HepG2 (cell line): ENCODE data around the gene VWA7. TPM values are rescaled to one million over a fixed set of nuclear protein-coding genes. Genes with fewer than 3 reads are reported as not detected.

Experiments
- ATAC-seq: fragments of 200-7000 bp; cut with Tn5 transposase; 3 replicates; pipeline ENCODE4 v1.9.1; 2020; ENCODE audit warnings: mild to moderate bottlenecking, moderate library complexity
- BruUV-seq: library from RNA; stranded (reverse); fragments of 400-500 nt; replicated peaks from 2 replicates; lab custom pipeline; 2021; lab: Mats Ljungman, UMichigan
- CTCF ChIA-PET: fragments of 300-600 bp; formaldehyde crosslinking; extraction: SDS; loops from one replicate; lab custom pipeline; 2021; ENCODE audit warnings: low total read pairs, inconsistent platforms, low intra/inter-chr PET ratio; lab: Yijun Ruan, JAX
- POLR2A ChIA-PET: fragments of 350-600 bp; sonication (Branson Sonifier 250); formaldehyde crosslinking; loops from one replicate; lab custom pipeline; 2020; ENCODE audit warnings: antibody characterized with exemption, inconsistent platforms; lab: Yijun Ruan, JAX
- DNase-seq: peaks from one replicate; pipeline ENCODE4 v3.0.0-alpha.2; 2015; ENCODE audit warnings: low spot score
- FAIRE-seq: peaks from 3 replicates; lab custom pipeline; 2011; peaks lifted over from hg19 to GRCh38; lab: Jason Lieb, UNC
- H2AFZ ChIP-seq: one replicate; pipeline ENCODE4 v1.6.1; 2011; ENCODE audit warnings: low read length, inconsistent platforms
- H3K27ac ChIP-seq: fragments of 300-600 bp; 3 replicates; pipeline ENCODE4 v1.8.0; 2011; ENCODE audit warnings: mixed run types, mild to moderate bottlenecking, mixed read lengths, low read length, inconsistent platforms; ENCODE audit not compliant: insufficient read depth; ENCODE audit errors: extremely low read length
- H3K27me3 ChIP-seq, 2 experiments: fragments of 200-600 bp in 1 of 2; 2 replicates in 1 of 2; 3 replicates in 1 of 2; pipeline versions ENCODE4 v1.6.0 to v1.8.0; 2011; ENCODE audit warnings: low read length in 2 of 2, mild to moderate bottlenecking in 2 of 2, moderate library complexity in 2 of 2, inconsistent platforms in 1 of 2; ENCODE audit not compliant: insufficient read depth in 2 of 2, control insufficient read depth in 1 of 2
- H3K36me3 ChIP-seq, 2 experiments: fragments of 200-600 bp in 1 of 2; replicated peaks in 1 of 2; 2 replicates in 1 of 2; 3 replicates in 1 of 2; pipeline versions ENCODE4 v1.5.1 to v1.8.0; 2011; ENCODE audit warnings: low read length in 2 of 2, inconsistent platforms in 1 of 2; ENCODE audit not compliant: insufficient read depth in 2 of 2, control insufficient read depth in 1 of 2
- H3K4me1 ChIP-seq: 2 replicates; pipeline ENCODE4 v1.5.1; 2012; ENCODE audit warnings: low read length, inconsistent platforms; ENCODE audit not compliant: insufficient read depth
- H3K4me2 ChIP-seq: 2 replicates; pipeline ENCODE4 v1.6.0; 2011; ENCODE audit warnings: low read depth, low read length, inconsistent platforms
- H3K4me3 ChIP-seq, 3 experiments: fragments of 200-600 bp in 1 of 3; sonication (generic), shearing (Covaris generic) in 1 of 3; replicated peaks in 1 of 3; 2 replicates each; pipeline ENCODE4 v1.5.1; 2011 to 2016; ENCODE audit warnings: low read length in 3 of 3, inconsistent platforms in 2 of 3, low read depth in 2 of 3, mild to moderate bottlenecking in 2 of 3, control low read depth in 1 of 3, mixed read lengths in 1 of 3; ENCODE audit not compliant: insufficient read depth in 1 of 3
- H3K79me2 ChIP-seq: one replicate; pipeline ENCODE4 v1.6.1; 2011; ENCODE audit warnings: low read length, inconsistent platforms; ENCODE audit not compliant: insufficient read depth
- H3K9ac ChIP-seq: 2 replicates; pipeline ENCODE4 v1.6.0; 2011; ENCODE audit warnings: mild to moderate bottlenecking, low read depth, low read length, inconsistent platforms; ENCODE audit not compliant: insufficient read depth
- H3K9me3 ChIP-seq: 2 replicates; pipeline ENCODE4 v1.5.1; 2012; ENCODE audit warnings: mild to moderate bottlenecking, low read length
- H4K20me1 ChIP-seq: 2 replicates; pipeline ENCODE4 v1.6.0; 2011; ENCODE audit warnings: inconsistent platforms, mild to moderate bottlenecking, low read length, moderate library complexity; ENCODE audit not compliant: insufficient read depth
- NR1H2 ChIP-seq: sonication (generic); formaldehyde crosslinking; IDR thresholded peaks from 2 replicates; pipeline ENCODE4 v1.8.1; 2022; ENCODE audit warnings: low read depth, missing genetic modification reagents, borderline replicate concordance
- RAD21 ChIP-seq: fragments of 450-650 bp; formaldehyde crosslinking; IDR thresholded peaks from 2 replicates; pipeline ENCODE4 v1.5.0; 2020; ENCODE audit warnings: mild to moderate bottlenecking
- ZC3H4 ChIP-seq: sonication (generic); formaldehyde crosslinking; IDR thresholded peaks from 2 replicates; pipeline ENCODE4 v1.4.0; 2020; ENCODE audit warnings: missing genetic modification reagents, borderline replicate concordance
- ZNF232 ChIP-seq: sonication (generic); formaldehyde crosslinking; IDR thresholded peaks from 2 replicates; pipeline ENCODE4 v1.4.0; 2020; ENCODE audit warnings: missing genetic modification reagents, borderline replicate concordance
- ZNF343 ChIP-seq: sonication (generic); formaldehyde crosslinking; IDR thresholded peaks from 2 replicates; pipeline ENCODE4 v1.4.0; 2020; ENCODE audit warnings: mild to moderate bottlenecking, missing genetic modification reagents
- ZNF451 ChIP-seq: sonication (generic); formaldehyde crosslinking; IDR thresholded peaks from 2 replicates; pipeline ENCODE4 v1.5.0; 2020; ENCODE audit warnings: mild to moderate bottlenecking, missing genetic modification reagents
- ZNF766 ChIP-seq: sonication (generic); formaldehyde crosslinking; IDR thresholded peaks from 2 replicates; pipeline ENCODE4 v1.5.0; 2020; ENCODE audit warnings: missing genetic modification reagents, borderline replicate concordance
- WGBS: methylation state at CpG from one replicate; pipeline ENCODE4 v1.1.6; 2017; ENCODE audit warnings: low lambda C conversion rate; 5-methylcytosine and 5-hydroxymethylcytosine counted together
- in situ Hi-C: cut with HindIII; loops from 2 replicates; pipeline ENCODE4 v1.10.0; 2017; ENCODE audit warnings: low pct_unique_long_range_greater_than_20kb; ENCODE audit not compliant: extremely low pct_ligation_motif_present
- intact Hi-C: fragments of 100-400 bp; cut with micrococcal nuclease; formaldehyde crosslinking; loops from one replicate; pipeline ENCODE4 v1.10.0; 2022; ENCODE audit not compliant: unreplicated experiment
- polyA plus RNA-seq, 8 experiments: library from polyadenylated mRNA; depleted of rRNA in 3 of 8; stranded (reverse) in 7 of 8; unstranded in 1 of 8; fragments of >200 nt; fragmentation: Illumina TruSeq in 4 of 8; extraction: Trizol in 4 of 8; gene quantifications; 2 replicates each; pipeline versions ENCODE4 v1.2.1 to v1.2.3, GENCODE V29; 2011 to 2016; ENCODE audit warnings: low read depth in 4 of 8, missing spikeins in 1 of 8, mixed read lengths in 1 of 8; ENCODE audit not compliant: insufficient read depth in 1 of 8
- total RNA-seq, 5 experiments: library from RNA; depleted of rRNA; stranded (reverse); fragments of >200 nt; fragmentation: Illumina TruSeq; extraction: Trizol; gene quantifications; 2 replicates each; pipeline ENCODE4 v1.2.3, GENCODE V29; 2016; ENCODE audit warnings: low read depth in 1 of 5
- TF ChIP-seq, protein P1 (sequence below): sonication (generic); formaldehyde crosslinking; IDR thresholded peaks from 2 replicates; pipeline ENCODE4 v1.8.0; 2022; ENCODE audit warnings: low read depth, missing genetic modification reagents
- TF ChIP-seq, protein P2 (sequence below): sonication (generic); formaldehyde crosslinking; IDR thresholded peaks from 2 replicates; pipeline ENCODE4 v1.8.0; 2022; ENCODE audit warnings: missing genetic modification reagents, mild to moderate bottlenecking, moderate library complexity, borderline replicate concordance
- TF ChIP-seq, protein P3 (sequence below): sonication (generic); formaldehyde crosslinking; IDR thresholded peaks from 2 replicates; pipeline ENCODE4 v1.5.1; 2020; ENCODE audit warnings: missing genetic modification reagents, mild to moderate bottlenecking, borderline replicate concordance
- TF ChIP-seq, protein P4 (sequence below): IDR thresholded peaks from 2 replicates; pipeline ENCODE4 v1.4.0; 2020; ENCODE audit warnings: mild to moderate bottlenecking, missing genetic modification reagents

VWA7 gene
- total and polyA plus RNA-seq, 2 of the 13 experiments (the other 11 are each of a cell fraction or from before 2014, with no cell fraction given) = 0.86 to 3.3 TPM

DNA sequence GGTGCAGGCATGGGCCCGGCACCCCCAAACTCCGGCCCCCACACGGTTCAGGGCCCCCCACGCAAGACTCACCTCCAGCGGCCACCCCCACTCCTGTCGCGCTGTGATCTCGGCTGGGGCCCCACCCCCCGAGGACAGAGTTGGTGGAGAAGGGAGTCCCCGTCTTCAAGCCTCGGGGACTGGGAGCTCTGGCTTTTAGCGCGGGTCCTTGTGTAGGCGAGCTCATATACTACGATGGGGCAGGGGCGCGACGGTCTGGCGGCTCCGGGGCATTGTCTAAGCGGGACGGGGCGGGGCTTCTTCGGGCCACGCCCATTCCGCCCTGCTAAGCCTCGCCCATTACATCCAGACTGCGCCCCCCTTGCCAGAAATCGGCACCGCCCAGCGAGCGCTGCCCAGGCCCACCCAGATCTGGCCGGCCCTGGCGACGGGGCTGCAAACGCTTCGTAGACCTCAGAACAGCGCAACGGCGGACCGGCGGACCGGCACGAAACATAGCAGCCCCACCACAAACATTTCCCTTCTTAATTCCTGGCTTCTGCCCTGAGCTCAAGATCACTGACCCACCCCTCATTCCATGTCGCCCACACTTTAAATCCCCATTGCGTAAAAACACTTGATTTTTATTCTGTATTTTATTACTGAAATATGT is 47.0 kb downstream of the VWA7 start (continued):
- TF ChIP-seq, protein P1, sequence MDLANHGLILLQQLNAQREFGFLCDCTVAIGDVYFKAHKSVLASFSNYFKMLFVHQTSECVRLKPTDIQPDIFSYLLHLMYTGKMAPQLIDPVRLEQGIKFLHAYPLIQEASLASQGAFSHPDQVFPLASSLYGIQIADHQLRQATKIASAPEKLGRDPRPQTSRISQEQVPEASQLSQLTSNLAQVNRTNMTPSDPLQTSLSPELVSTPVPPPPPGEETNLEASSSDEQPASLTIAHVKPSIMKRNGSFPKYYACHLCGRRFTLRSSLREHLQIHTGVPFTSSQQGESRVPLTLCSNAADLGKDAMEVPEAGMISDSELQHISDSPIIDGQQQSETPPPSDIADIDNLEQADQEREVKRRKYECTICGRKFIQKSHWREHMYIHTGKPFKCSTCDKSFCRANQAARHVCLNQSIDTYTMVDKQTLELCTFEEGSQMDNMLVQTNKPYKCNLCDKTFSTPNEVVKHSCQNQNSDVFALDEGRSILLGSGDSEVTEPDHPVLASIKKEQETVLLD (CRISPR knock-in tag) = peak; percentile 1; the same call in 1 of the 2 replicates
- peak; percentile 9; the same call in 1 of the 2 replicates for TF ChIP-seq ZNF343
- TF ChIP-seq ZNF232 (CRISPR knock-in tag) = no peak
- TF ChIP-seq RAD21 (CRISPR knock-in tag) = peak; percentile 20; the same call in 1 of the 2 replicates
- TF ChIP-seq, protein P2, sequence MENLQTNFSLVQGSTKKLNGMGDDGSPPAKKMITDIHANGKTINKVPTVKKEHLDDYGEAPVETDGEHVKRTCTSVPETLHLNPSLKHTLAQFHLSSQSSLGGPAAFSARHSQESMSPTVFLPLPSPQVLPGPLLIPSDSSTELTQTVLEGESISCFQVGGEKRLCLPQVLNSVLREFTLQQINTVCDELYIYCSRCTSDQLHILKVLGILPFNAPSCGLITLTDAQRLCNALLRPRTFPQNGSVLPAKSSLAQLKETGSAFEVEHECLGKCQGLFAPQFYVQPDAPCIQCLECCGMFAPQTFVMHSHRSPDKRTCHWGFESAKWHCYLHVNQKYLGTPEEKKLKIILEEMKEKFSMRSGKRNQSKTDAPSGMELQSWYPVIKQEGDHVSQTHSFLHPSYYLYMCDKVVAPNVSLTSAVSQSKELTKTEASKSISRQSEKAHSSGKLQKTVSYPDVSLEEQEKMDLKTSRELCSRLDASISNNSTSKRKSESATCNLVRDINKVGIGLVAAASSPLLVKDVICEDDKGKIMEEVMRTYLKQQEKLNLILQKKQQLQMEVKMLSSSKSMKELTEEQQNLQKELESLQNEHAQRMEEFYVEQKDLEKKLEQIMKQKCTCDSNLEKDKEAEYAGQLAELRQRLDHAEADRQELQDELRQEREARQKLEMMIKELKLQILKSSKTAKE (CRISPR knock-in tag) = peak; percentile 56; the same call in 1 of the 2 replicates

DNA sequence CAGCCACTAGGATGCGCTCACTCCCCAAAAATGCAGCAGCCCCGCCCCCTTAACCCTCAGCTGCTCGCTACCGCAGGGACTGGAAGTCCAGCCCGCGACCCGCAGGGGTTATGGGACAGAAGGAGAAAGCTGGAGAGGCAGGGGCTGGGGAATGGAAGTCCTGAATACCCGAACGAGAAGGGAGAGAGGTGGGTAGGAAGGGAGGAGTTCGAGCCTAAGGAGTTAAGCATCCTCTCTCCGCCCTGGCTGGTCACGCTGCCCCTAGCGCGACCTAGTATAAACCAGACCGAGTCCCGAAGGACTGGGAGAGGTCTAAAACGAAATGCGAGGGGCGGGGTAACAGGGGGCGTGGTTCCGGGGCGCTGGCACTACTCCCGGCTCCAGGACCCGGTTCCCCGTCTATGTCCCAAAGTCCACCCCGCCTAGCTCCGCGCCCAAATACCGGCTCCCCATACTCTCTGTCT is 47.6 kb downstream of the VWA7 start:
- H3K36me3 ChIP-seq = peaks cover 24 to 39% of the 10 kb centered on the region in 2 experiments
- intact Hi-C loops (loop anchor here (1.0 kb wide), 2 partner anchors 8 to 40 kb away; no protein-coding TSS in a partner anchor), in situ Hi-C loops (no loop called here)
- DNase-seq (peak; percentile 86), ATAC-seq (peak; percentile 77), FAIRE-seq (peak; percentile 72)
- H3K79me2 ChIP-seq = peaks cover 16% of the 10 kb centered on the region
- peak overlapping the region; percentile 65 for H3K9ac ChIP-seq
- ChIA-PET CTCF (interaction anchor here (0.8 to 4.2 kb wide), 6 partner anchors 9 to 100 kb away, joined by 4 to 74 read pairs (median 4); partner anchors contain the start of gene MSH5), POLR2A (interaction anchor here (0.7 to 11.3 kb wide), 30 partner anchors 9 to 222 kb away, joined by 3 to 279 read pairs (median 5); partner anchors contain the start of genes ABHD16A, BAG6, C6orf47 and CLIC1)
- peaks cover 56% of the 10 kb centered on the region for H3K4me1 ChIP-seq
- no peak overlapping the region for H2AFZ ChIP-seq
- H3K9me3 ChIP-seq = no peaks in the 10 kb centered on the region
- peak overlapping the region; percentile 72 for H3K27ac ChIP-seq
- H3K4me3 ChIP-seq = peak overlapping the region; percentile 60 to 79 (median 72)
- H4K20me1 ChIP-seq = peaks cover 27% of the 10 kb centered on the region; the same call in 1 of the 2 replicates
- WGBS = 2% methylated on average over 28 of the region's 29 CpGs
- H3K27me3 ChIP-seq = no peaks in the 10 kb centered on the region
- H3K4me2 ChIP-seq = peak overlapping the region; percentile 86
- BruUV-seq = no TSS peak
- TF ChIP-seq ZC3H4 (CRISPR knock-in tag) = no peak; the same call in 1 of the 2 replicates
- no peak for TF ChIP-seq NR1H2 (CRISPR knock-in tag)
- TF ChIP-seq, protein P3, sequence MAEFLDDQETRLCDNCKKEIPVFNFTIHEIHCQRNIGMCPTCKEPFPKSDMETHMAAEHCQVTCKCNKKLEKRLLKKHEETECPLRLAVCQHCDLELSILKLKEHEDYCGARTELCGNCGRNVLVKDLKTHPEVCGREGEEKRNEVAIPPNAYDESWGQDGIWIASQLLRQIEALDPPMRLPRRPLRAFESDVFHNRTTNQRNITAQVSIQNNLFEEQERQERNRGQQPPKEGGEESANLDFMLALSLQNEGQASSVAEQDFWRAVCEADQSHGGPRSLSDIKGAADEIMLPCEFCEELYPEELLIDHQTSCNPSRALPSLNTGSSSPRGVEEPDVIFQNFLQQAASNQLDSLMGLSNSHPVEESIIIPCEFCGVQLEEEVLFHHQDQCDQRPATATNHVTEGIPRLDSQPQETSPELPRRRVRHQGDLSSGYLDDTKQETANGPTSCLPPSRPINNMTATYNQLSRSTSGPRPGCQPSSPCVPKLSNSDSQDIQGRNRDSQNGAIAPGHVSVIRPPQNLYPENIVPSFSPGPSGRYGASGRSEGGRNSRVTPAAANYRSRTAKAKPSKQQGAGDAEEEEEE (CRISPR knock-in tag) = no peak
- no peak for TF ChIP-seq ZNF451 (CRISPR knock-in tag)
- TF ChIP-seq, protein P4, sequence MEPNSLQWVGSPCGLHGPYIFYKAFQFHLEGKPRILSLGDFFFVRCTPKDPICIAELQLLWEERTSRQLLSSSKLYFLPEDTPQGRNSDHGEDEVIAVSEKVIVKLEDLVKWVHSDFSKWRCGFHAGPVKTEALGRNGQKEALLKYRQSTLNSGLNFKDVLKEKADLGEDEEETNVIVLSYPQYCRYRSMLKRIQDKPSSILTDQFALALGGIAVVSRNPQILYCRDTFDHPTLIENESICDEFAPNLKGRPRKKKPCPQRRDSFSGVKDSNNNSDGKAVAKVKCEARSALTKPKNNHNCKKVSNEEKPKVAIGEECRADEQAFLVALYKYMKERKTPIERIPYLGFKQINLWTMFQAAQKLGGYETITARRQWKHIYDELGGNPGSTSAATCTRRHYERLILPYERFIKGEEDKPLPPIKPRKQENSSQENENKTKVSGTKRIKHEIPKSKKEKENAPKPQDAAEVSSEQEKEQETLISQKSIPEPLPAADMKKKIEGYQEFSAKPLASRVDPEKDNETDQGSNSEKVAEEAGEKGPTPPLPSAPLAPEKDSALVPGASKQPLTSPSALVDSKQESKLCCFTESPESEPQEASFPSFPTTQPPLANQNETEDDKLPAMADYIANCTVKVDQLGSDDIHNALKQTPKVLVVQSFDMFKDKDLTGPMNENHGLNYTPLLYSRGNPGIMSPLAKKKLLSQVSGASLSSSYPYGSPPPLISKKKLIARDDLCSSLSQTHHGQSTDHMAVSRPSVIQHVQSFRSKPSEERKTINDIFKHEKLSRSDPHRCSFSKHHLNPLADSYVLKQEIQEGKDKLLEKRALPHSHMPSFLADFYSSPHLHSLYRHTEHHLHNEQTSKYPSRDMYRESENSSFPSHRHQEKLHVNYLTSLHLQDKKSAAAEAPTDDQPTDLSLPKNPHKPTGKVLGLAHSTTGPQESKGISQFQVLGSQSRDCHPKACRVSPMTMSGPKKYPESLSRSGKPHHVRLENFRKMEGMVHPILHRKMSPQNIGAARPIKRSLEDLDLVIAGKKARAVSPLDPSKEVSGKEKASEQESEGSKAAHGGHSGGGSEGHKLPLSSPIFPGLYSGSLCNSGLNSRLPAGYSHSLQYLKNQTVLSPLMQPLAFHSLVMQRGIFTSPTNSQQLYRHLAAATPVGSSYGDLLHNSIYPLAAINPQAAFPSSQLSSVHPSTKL = peak; percentile 40; the same call in 1 of the 2 replicates
- no peak for TF ChIP-seq ZNF766
